IPS DF 6.9 (cell line): ENCODE results near the gene TENM3.
"Not testable (repeated sequence)": the region's sequence is repeated elsewhere in the genome, so short reads cannot be mapped to it uniquely, and the experiment has no call there.

ENCODE experiments used
- DNase-seq: peaks from one replicate; pipeline ENCODE4 v3.0.0-alpha.2; 2013; ENCODE audit warnings: low read depth, low spot score
- H3K27ac ChIP-seq: one replicate; pipeline ENCODE4 v1.5.1; 2013; ENCODE audit warnings: low read length, control low read depth
- H3K27me3 ChIP-seq: 2 replicates; pipeline ENCODE4 v1.6.1; 2013; ENCODE audit warnings: mild to moderate bottlenecking, low read length; ENCODE audit not compliant: control insufficient read depth, insufficient read depth
- H3K36me3 ChIP-seq: 2 replicates; pipeline ENCODE4 v1.6.1; 2013; ENCODE audit warnings: low read length; ENCODE audit not compliant: control insufficient read depth, insufficient read depth
- H3K4me1 ChIP-seq: 2 replicates; pipeline ENCODE4 v1.6.1; 2013; ENCODE audit warnings: low read length; ENCODE audit not compliant: control insufficient read depth, insufficient read depth
- H3K4me3 ChIP-seq: 2 replicates; pipeline ENCODE4 v1.5.1; 2013; ENCODE audit warnings: mild to moderate bottlenecking, low read length
- H3K9me3 ChIP-seq: 2 replicates; pipeline ENCODE4 v1.6.1; 2013; ENCODE audit warnings: low read length, inconsistent platforms; ENCODE audit not compliant: control insufficient read depth, insufficient read depth
- WGBS: extraction: QIAGEN DNeasy Blood & Tissue Kit; methylation state at CpG from one replicate; pipeline ENCODE4 v1.1.7; 2013; ENCODE audit warnings: mixed read lengths, missing lambda C conversion rate; ENCODE audit not compliant: insufficient read length, insufficient coverage; 5-methylcytosine and 5-hydroxymethylcytosine counted together

Gene TENM3

GRCh38 chr4:182243204-182243603, at the start of gene TENM3:
Gene TENM3 (plus strand): TSS chr4:182243402. CDS start chr4:182324021, 80,619 bp downstream.
- H3K4me3 ChIP-seq, H3K9me3 ChIP-seq, H3K4me1 ChIP-seq, H3K27ac ChIP-seq, H3K27me3 ChIP-seq, DNase-seq, H3K36me3 ChIP-seq: not testable (repeated sequence)
- WGBS = 100% methylated on average over 1 of the region's 8 CpGs

DNA sequence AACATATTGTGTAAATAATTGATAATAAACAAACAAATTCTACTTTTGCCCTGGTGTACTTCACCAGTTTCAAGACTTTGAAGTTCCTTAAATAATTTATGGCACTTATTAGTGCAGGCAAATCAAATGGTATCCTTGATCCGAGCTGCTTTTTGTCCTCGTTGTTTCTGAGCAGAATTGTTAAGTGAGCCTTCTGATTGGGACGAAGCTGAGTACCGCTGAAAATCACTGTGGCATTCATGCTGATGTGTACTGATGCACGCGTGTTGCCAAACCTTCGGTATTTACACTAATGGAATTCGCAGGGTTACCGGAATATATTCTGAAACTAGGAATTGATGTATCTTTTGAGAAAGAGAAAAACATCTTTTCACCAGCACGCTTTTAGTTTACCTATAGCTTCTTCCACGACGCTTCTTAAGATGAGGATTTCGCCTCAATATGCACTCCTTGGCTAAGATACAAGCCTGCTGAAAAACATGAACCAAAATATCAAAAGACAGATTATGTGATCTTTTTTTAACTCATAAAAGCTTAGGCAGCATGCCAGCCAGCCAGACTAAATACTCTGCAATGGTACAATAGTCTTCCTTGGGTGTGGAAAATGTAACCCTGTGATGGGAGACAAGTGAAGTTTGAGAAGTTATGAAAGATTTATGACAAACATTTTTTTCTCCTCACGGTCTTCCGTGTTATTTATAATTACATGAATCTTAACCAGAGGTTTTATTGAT, 48.9 kb upstream of the TENM3 start:
- DNase-seq = no peak
- Histone ChIP-seq H3K27me3 (no peaks in the 10 kb centered on the region), H3K4me3 (no peak overlapping the region), H3K36me3 (no peaks in the 10 kb centered on the region), H3K9me3 (no peaks in the 10 kb centered on the region), H3K27ac (no peak overlapping the region), H3K4me1 (0 out of 2 replicates have a peak, but pooled peaks cover 2% of the 10 kb centered on the region)
- WGBS = no CpG with 5 or more reads among the region's 15 CpGs

DNA sequence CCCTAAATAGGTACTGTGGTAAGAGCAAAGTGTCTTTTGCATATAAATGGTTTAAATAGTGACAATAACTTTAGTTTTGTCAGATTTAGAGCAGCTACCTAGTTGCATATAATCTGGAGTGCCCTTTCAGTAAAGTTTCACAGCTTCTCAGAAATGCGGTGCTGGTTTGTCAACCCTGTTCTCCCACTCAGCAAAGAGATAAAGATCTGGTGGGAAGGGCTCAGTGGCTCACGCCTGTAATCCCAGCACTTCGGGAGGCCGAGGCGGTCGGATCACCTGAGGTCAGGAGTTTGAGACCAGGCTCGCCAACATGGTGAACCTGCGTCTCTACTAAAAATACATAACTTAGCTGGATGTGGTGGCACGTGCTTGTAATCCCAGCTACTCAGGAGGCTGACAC, 45.6 kb upstream of the TENM3 start:
- WGBS = no CpG with 5 or more reads among the region's 9 CpGs
- H3K27me3 ChIP-seq = no peaks in the 10 kb centered on the region
- no peak for DNase-seq
- no peak overlapping the region for H3K4me3 ChIP-seq
- H3K9me3 ChIP-seq = no peaks in the 10 kb centered on the region
- no peak overlapping the region for H3K27ac ChIP-seq
- H3K36me3 ChIP-seq = no peaks in the 10 kb centered on the region
- H3K4me1 ChIP-seq = 0 out of 2 replicates have a peak, but pooled peaks cover 2% of the 10 kb centered on the region

DNA sequence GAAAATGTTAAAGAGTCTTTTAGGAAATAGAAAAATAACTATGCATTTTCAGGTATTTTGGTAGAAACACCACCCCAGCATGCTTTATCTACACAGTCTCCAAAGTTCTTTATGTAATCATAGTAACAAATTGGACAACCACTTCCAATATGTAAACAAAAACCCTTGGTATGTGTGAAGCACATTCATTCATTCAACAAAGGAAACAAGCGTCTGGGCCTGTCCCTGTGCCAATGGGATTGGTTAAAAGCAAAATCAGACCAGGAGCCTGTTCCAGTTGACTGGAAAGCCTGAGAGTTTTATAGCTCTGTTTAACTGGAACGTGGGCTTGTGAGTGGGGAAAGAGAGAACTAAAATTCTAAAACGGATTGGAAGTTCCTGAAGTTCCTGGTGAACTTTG, 41.3 kb upstream of the TENM3 start:
- no peak overlapping the region for H3K27ac ChIP-seq
- H3K36me3 ChIP-seq = no peaks in the 10 kb centered on the region
- H3K9me3 ChIP-seq = no peaks in the 10 kb centered on the region
- no peaks in the 10 kb centered on the region for H3K27me3 ChIP-seq
- no peak for DNase-seq
- no peak overlapping the region for H3K4me3 ChIP-seq
- WGBS = no CpG with 5 or more reads among the region's 3 CpGs
- H3K4me1 ChIP-seq = peaks cover 4% of the 10 kb centered on the region; the same call in 1 of the 2 replicates

GRCh38 chr4:182202650-182203049, 40.6 kb upstream of the TENM3 start:
- H3K4me1 ChIP-seq = peaks cover 3% of the 10 kb centered on the region; the same call in 1 of the 2 replicates
- DNase-seq = no peak
- no peaks in the 10 kb centered on the region for H3K9me3 ChIP-seq
- H3K36me3 ChIP-seq = no peaks in the 10 kb centered on the region
- H3K4me3 ChIP-seq = no peak overlapping the region
- H3K27ac ChIP-seq = no peak overlapping the region
- no CpG with 5 or more reads among the region's 8 CpGs for WGBS
- no peaks in the 10 kb centered on the region for H3K27me3 ChIP-seq

GRCh38 chr4:182203872-182204411, 39.3 kb upstream of the TENM3 start:
- H3K4me3 ChIP-seq = no peak overlapping the region
- H3K4me1 ChIP-seq = peaks cover 2% of the 10 kb centered on the region; the same call in 1 of the 2 replicates
- H3K27ac ChIP-seq = no peak overlapping the region
- no peak for DNase-seq
- WGBS = no CpG with 5 or more reads among the region's 8 CpGs
- H3K36me3 ChIP-seq = no peaks in the 10 kb centered on the region
- H3K27me3 ChIP-seq = no peaks in the 10 kb centered on the region
- H3K9me3 ChIP-seq = no peaks in the 10 kb centered on the region

- peaks cover 5% of the 10 kb centered on the region; the same call in 1 of the 2 replicates for H3K4me1 ChIP-seq
- no peak for DNase-seq
- no peak overlapping the region for H3K4me3 ChIP-seq
- no peaks in the 10 kb centered on the region for H3K36me3 ChIP-seq
- no CpG with 5 or more reads among the region's 9 CpGs for WGBS
- no peaks in the 10 kb centered on the region for H3K27me3 ChIP-seq
- no peaks in the 10 kb centered on the region for H3K9me3 ChIP-seq
- no peak overlapping the region for H3K27ac ChIP-seq
Measured at GRCh38 chr4:182205306-182205705, 37.9 kb upstream of the TENM3 start.

DNA sequence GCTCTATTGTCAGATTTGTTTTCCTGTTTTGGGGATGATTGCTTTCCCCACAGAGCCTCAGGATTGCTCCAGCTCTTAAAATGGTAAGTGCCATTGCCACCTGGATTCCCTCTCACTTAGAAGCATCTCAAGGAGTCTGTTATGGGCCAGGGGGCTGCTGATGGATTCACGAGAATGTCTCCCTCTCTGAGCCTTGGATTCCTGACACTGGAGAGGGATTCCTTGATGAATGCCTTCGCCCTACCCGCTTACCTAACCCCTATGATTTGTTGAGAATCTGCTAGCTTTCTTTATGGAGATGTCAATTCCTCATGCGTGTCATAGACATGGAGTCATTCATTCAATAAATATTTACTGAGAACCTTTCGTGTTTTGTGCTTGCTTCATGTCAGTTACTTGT, 36.9 kb upstream of the TENM3 start:
- peaks cover 7% of the 10 kb centered on the region; the same call in 1 of the 2 replicates for H3K4me1 ChIP-seq
- no peak overlapping the region for H3K4me3 ChIP-seq
- H3K9me3 ChIP-seq = no peaks in the 10 kb centered on the region
- H3K27me3 ChIP-seq = no peaks in the 10 kb centered on the region
- no CpG with 5 or more reads among the region's 5 CpGs for WGBS
- no peak overlapping the region for H3K27ac ChIP-seq
- H3K36me3 ChIP-seq = no peaks in the 10 kb centered on the region
- DNase-seq = no peak

DNA sequence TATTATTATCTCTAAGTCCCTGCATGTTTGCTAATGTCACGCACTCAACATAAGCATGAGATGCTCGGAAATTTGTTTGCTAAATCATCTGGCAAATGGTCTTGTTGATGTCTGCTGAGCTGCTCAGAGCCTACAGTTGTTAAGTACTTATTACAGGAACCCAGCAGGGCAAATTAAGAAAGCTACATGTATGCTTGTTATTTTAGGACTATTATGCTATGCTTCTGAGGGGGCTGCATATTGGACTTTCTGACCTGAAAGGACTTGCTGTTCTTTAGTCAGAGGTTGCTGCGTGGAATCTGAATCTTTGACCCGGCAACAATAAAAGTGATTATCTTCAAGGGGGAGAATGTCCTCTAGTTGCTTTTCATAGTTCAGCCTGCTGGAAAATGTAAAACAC, 36.3 kb upstream of the TENM3 start:
- Histone ChIP-seq H3K27ac (no peak overlapping the region), H3K4me1 (peaks cover 7% of the 10 kb centered on the region; the same call in 1 of the 2 replicates), H3K9me3 (no peaks in the 10 kb centered on the region), H3K36me3 (no peaks in the 10 kb centered on the region), H3K27me3 (no peaks in the 10 kb centered on the region), H3K4me3 (no peak overlapping the region)
- no peak for DNase-seq
- WGBS = no CpG with 5 or more reads among the region's 4 CpGs

GRCh38 chr4:182207830-182208396, 35.3 kb upstream of the TENM3 start:
- Histone ChIP-seq H3K27ac (no peak overlapping the region), H3K4me3 (no peak overlapping the region), H3K4me1 (peaks cover 7% of the 10 kb centered on the region; the same call in 1 of the 2 replicates), H3K27me3 (no peaks in the 10 kb centered on the region), H3K9me3 (no peaks in the 10 kb centered on the region), H3K36me3 (no peaks in the 10 kb centered on the region)
- DNase-seq = no peak
- WGBS = no CpG with 5 or more reads among the region's 2 CpGs
